Stimulated activated memory B cell treated with anti-CD40 and anti-IgM and Interleukin-4, amounts not matched to agents 10 μg/mL and 1 μg/mL and 100 μg/mL, for 72 hours (primary cell): ENCODE data around the gene CCDC14.

Source experiments
- ATAC-seq: fragments of 150-1000 bp; cut with Tn5 transposase; 2 replicates; pipeline ENCODE4 v1.10.0; 2021
- H3K27ac Mint-ChIP-seq: one replicate; pipeline ENCODE4 v1.8.0; 2022; ENCODE audit warnings: mild to moderate bottlenecking, mixed read lengths
- H3K27me3 Mint-ChIP-seq: one replicate; pipeline ENCODE4 v1.8.0; 2022; ENCODE audit warnings: mixed read lengths
- H3K36me3 Mint-ChIP-seq: one replicate; pipeline ENCODE4 v1.8.0; 2022; ENCODE audit warnings: mixed read lengths
- H3K4me1 Mint-ChIP-seq: one replicate; pipeline ENCODE4 v1.8.0; 2022; ENCODE audit warnings: mixed read lengths
- H3K4me3 Mint-ChIP-seq: one replicate; pipeline ENCODE4 v1.8.0; 2022; ENCODE audit warnings: mild to moderate bottlenecking, moderate library complexity, mixed read lengths
- H3K9me3 Mint-ChIP-seq: one replicate; pipeline ENCODE4 v1.8.0; 2022; ENCODE audit warnings: mixed read lengths

CCDC14 gene

DNA sequence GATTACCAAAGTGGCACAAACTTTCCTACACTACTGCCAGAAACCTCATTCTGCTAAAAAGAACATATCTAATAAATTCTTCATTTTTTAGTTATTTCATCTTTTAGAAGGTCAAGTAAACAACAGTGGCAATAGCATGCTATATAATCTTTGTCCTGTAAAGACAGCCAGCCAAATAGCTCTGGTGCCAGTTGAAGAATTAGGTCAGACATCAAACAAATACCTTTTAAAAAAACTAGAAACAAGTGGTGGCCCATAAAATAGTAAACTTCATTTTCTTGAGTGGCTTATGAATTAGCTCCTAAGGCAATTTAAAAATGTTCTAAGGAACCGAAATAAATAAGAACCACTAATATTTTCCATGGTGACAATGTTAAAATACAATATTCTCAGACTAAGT lies 19.5 kb downstream of the CCDC14 start:
- H3K4me1 Mint-ChIP-seq, result no peaks in the 10 kb centered on the region
- H3K27me3 Mint-ChIP-seq, result no peaks in the 10 kb centered on the region
- peaks cover 40% of the 10 kb centered on the region for H3K36me3 Mint-ChIP-seq
- no peaks in the 10 kb centered on the region for H3K9me3 Mint-ChIP-seq
- no peak overlapping the region for H3K27ac Mint-ChIP-seq
- no peak overlapping the region for H3K4me3 Mint-ChIP-seq
- no peak for ATAC-seq

DNA sequence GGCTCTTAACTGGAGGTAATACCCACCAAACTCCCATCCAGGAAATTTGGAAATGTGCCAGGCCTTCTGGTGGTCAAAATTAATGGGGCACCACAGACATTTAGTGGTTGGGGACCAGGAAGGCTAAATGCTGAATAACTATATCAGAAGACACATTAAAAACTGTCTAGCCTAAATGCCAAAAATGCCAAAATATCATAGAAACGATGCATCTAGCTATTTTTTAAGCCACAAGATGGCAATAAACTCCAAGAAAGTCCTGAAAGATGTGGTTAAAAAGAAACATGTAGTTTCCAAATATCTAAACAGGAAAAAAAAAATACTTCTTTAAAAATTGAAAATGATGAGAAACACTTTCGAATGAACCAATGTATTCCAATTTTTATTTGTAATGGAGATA lies 19.9 kb downstream of the CCDC14 start:
- no peak overlapping the region for H3K27ac Mint-ChIP-seq
- H3K27me3 Mint-ChIP-seq, result no peaks in the 10 kb centered on the region
- no peaks in the 10 kb centered on the region for H3K4me1 Mint-ChIP-seq
- peaks cover 39% of the 10 kb centered on the region for H3K36me3 Mint-ChIP-seq
- no peaks in the 10 kb centered on the region for H3K9me3 Mint-ChIP-seq
- ATAC-seq, result no peak
- H3K4me3 Mint-ChIP-seq, result no peak overlapping the region

DNA sequence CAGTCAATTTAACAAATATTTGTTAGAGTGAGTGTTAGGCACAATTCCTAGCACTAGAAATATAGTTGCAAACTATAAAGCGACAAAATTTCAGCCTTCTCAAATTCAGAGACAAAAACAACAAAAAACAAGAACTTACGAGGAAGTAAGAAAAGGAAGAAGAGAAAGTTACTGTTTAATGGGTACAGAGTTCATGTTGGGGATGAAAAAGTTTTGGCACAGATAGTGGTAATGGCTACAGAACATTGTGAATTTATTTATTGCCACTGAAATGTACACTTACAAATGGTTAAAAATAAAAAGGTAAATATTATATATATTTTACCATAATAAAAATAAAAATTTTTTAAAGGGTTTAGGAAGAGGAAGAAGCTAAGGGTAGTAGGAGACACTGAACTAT lies 21.3 kb downstream of the CCDC14 start:
- Mint-ChIP-seq H3K4me3 (no peak overlapping the region), H3K27ac (no peak overlapping the region), H3K9me3 (no peaks in the 10 kb centered on the region), H3K27me3 (no peaks in the 10 kb centered on the region), H3K4me1 (no peaks in the 10 kb centered on the region), H3K36me3 (peaks cover 39% of the 10 kb centered on the region)
- ATAC-seq, result no peak

DNA sequence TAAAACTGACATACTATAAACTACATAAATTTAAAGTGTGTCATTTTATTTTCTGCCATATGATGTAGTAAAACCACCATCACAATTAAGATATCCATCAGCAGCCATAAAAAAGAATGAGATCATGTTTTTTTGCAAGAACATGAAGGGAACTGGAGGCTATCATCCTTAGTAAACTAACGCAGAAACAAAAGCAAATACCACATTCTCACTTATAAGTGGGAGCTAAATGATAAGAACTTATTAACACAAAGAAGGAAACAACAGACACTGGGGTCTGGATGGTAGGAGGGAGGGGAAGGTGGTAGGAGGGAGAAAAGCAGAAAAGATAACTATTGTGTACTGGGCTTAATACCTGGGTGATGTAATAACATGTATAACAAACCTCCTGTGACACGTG lies 24.6 kb downstream of the CCDC14 start:
- Mint-ChIP-seq H3K4me3 (no peak overlapping the region), H3K27me3 (no peaks in the 10 kb centered on the region)
- ATAC-seq, result no peak

DNA sequence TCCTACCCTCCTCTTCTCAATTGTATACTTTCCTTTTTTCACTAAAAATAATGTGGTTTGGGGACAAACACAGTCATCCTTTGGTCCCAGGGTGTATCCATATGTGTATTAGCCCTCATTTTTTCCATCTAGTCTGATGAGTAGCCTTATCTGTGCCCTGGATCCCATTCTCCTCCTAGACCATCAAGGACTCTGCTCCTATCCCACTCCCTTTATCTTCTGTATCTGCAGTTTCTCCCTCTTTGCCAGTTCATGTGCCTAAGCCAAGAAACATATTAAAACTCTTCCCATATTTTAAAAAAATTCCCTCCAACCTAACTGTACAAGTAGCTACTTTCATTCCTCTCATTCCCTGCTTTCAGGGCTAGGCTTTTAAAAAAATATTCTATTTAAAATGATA lies 25.2 kb downstream of the CCDC14 start:
- no peaks in the 10 kb centered on the region for H3K9me3 Mint-ChIP-seq
- no peak for ATAC-seq
- H3K27me3 Mint-ChIP-seq, result no peaks in the 10 kb centered on the region
- H3K4me1 Mint-ChIP-seq, result no peaks in the 10 kb centered on the region
- no peak overlapping the region for H3K27ac Mint-ChIP-seq
- no peak overlapping the region for H3K4me3 Mint-ChIP-seq
- peaks cover 41% of the 10 kb centered on the region for H3K36me3 Mint-ChIP-seq

More for the DNA sequence above, 24.6 kb downstream of the CCDC14 start:
- peaks cover 40% of the 10 kb centered on the region for H3K36me3 Mint-ChIP-seq
- no peaks in the 10 kb centered on the region for H3K4me1 Mint-ChIP-seq
- no peak overlapping the region for H3K27ac Mint-ChIP-seq
- no peaks in the 10 kb centered on the region for H3K9me3 Mint-ChIP-seq

DNA sequence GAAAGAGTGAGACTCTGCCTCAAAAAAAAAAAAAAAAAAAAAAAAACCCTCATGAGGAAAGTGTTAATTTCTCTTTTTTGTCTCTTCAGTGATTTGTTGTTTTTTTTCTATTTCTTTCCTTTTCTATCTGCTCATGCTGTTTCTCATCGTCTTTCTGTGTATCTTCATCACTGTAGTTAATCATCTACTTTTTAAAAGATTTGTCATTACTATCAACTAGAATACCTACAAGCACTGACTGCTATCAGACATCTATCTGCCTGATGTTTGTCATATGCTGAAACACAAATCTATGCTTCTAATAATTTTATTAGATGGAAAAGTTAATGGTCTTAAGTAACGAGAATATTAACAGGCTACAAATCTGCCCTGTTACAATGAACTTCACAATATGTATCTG lies 26.8 kb downstream of the CCDC14 start:
- Mint-ChIP-seq H3K4me3 (no peak overlapping the region), H3K36me3 (peaks cover 35% of the 10 kb centered on the region), H3K27me3 (no peaks in the 10 kb centered on the region), H3K27ac (no peak overlapping the region), H3K9me3 (no peaks in the 10 kb centered on the region), H3K4me1 (no peaks in the 10 kb centered on the region)
- no peak for ATAC-seq

DNA sequence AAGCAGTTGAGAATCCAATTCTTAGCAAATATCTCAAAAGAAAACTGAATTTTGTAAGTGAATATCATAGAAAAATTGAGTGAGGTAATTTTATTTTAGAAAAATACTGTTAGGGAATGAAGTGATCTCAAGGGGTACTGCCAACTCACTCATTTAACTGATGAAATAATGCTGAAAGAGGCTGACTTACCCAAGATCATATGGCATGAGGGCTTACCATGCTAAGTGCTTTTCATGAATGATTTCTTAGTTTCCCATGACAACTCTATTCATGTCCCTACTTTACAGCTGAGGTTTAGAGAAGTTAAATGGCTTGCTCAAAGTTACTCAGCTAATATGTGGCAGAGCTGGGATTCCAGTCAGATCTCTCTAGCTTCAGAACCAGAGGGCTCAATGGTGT lies 30.6 kb downstream of the CCDC14 start:
- Mint-ChIP-seq H3K4me1 (no peaks in the 10 kb centered on the region), H3K27me3 (no peaks in the 10 kb centered on the region), H3K4me3 (no peak overlapping the region), H3K9me3 (no peaks in the 10 kb centered on the region), H3K36me3 (peaks cover 32% of the 10 kb centered on the region), H3K27ac (no peak overlapping the region)
- ATAC-seq, result no peak

DNA sequence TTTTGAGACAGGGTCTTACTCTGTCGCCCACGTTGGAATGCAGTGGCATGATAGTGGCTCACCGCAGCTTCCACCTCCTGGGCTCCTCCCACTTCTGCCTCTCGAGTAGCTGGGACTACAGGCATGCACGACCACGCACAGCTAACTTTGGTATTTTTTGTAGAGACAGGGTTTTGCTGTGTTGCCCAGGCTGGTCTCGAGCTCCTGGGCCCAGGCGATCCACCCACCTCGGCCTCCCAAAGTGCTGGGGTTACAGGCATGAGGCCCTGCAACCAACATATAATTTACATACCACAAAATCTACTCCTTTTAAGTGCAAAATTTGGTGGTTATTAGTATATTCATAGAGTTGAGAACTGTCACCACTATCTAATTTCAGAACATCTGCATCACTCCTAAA lies 31.7 kb downstream of the CCDC14 start:
- Mint-ChIP-seq H3K36me3 (peaks cover 41% of the 10 kb centered on the region), H3K27me3 (no peaks in the 10 kb centered on the region), H3K4me1 (no peaks in the 10 kb centered on the region), H3K4me3 (no peak overlapping the region), H3K27ac (no peak overlapping the region), H3K9me3 (peaks cover 7% of the 10 kb centered on the region)
- ATAC-seq, result no peak

DNA sequence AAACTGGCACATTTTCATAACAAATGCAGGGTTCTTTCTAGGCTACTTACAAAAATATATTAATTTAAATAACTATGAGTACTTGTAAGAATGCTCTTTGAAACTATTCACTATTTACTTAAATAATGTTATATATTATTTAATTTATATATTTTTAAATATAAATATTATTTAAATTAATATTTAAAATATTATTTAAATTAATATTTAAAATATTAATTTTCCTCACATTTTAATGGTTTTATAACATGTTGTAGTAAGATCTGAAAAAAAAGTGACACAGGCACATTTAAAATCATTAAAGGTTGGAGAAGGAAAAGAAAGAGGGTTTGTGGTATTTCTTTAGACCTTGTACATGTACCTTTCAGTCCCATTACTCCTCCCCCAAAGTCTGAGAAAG lies 34.6 kb downstream of the CCDC14 start:
- no peak for ATAC-seq
- Mint-ChIP-seq H3K4me1 (no peaks in the 10 kb centered on the region), H3K4me3 (no peak overlapping the region), H3K27me3 (no peaks in the 10 kb centered on the region), H3K9me3 (peaks cover 26% of the 10 kb centered on the region), H3K36me3 (peaks cover 54% of the 10 kb centered on the region), H3K27ac (no peak overlapping the region)

DNA sequence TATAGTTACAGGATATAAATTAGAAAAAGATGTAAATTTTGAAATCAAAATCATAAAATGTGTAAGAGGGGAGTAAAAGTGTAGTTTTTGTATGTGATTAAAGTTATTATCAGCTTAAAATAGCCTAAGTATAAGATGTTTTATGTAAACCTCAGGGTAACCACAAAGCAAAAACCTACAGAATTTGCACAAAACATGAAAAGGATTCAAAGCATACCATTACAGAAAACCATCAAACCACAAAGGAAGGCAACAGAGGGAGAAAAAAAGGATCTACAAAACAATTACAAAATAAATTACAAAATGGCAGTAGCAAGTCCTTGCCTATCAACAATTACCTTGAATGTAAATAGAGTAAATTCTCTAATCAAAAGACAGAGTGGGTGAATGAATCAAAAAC lies 40.2 kb downstream of the CCDC14 start:
- Mint-ChIP-seq H3K4me3 (no peak overlapping the region), H3K4me1 (no peaks in the 10 kb centered on the region), H3K27me3 (no peaks in the 10 kb centered on the region), H3K36me3 (peaks cover 64% of the 10 kb centered on the region), H3K9me3 (peaks cover 41% of the 10 kb centered on the region), H3K27ac (no peak overlapping the region)
- ATAC-seq, result no peak

DNA sequence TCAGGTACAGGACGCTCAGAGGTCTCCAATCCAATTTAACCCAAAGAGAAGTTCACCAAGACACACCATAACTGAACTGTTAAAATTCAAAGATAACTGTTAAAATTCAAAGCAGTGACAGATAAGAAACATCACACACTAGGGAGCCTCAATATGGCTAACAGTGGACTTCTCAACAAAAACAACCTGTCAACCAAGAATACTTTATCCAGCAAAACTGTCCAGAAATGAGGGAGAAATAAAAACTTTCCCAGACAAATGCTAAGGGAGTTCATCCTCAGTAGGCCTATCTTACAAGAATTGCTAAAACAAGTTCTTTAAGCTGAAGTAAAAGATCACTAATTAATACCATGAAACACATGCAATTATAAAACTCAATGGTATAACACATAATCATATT lies 40.6 kb downstream of the CCDC14 start:
- Mint-ChIP-seq H3K27ac (no peak overlapping the region), H3K4me3 (no peak overlapping the region), H3K4me1 (no peaks in the 10 kb centered on the region), H3K9me3 (peaks cover 41% of the 10 kb centered on the region), H3K27me3 (no peaks in the 10 kb centered on the region), H3K36me3 (peaks cover 62% of the 10 kb centered on the region)
- ATAC-seq, result no peak

DNA sequence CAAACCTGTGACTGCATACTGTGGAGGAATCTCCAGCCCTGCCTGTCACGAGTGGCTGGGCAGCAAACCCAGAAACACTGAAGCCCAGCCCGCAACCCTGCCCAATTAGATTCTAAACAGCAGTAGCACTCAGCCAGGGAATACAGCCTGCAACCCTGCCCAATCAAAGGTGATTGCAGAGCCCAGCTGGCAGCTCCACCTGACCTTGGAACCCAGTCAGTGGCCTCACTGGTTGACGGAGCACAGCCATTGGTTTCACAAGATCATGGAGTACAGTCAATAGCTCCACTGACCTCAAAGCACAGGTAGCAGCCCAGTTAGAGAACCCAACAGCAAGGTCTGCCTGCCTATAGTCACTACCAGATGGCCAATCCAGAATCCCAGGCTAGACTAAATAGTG lies 41.7 kb downstream of the CCDC14 start:
- Mint-ChIP-seq H3K4me1 (no peaks in the 10 kb centered on the region), H3K27me3 (no peaks in the 10 kb centered on the region), H3K27ac (no peak overlapping the region), H3K9me3 (peaks cover 35% of the 10 kb centered on the region), H3K4me3 (no peak overlapping the region), H3K36me3 (peaks cover 58% of the 10 kb centered on the region)
- no peak for ATAC-seq

DNA sequence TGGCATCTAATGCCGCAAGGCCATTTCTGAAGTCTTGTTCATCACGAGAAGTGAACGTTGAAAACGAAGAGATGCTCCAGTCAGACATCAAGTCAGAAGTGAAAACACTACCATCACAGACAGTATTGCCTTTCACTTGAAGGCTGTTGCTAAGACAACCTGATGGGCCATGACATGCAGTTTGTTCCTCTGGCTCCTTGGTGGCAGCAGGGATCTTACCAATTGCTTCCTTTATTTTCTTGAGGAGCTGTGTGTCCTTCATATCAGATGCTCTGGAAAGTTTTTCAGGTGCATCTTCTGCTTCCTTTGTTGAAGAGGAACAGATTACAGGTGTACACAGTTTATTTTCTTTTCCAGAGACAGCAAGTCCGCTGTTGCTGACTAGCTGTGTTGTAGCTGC lies 46.2 kb downstream of the CCDC14 start:
- Mint-ChIP-seq H3K27me3 (no peaks in the 10 kb centered on the region), H3K9me3 (peaks cover 3% of the 10 kb centered on the region), H3K36me3 (peaks cover 12% of the 10 kb centered on the region), H3K4me1 (no peaks in the 10 kb centered on the region), H3K4me3 (no peak overlapping the region), H3K27ac (no peak overlapping the region)
- ATAC-seq, result no peak

DNA sequence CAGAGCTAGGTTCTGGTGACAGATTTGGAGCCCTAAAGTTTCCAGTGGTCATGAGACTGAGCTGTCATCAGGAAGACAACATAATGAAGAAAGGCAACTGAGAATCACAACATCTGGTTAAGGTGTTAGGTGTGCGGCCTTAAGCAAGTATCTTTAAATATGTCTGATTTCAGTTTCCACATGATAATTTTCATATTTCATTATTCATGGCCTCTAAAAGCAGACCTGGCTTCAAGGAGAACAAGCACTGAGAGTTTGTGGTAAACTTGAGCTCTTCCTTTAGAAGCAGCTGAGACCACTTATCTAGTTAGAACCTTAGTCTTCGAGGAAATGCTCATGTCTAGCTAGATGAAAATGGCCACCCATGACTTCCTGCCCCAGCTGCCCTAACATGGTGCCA lies 51.2 kb downstream of the CCDC14 start:
- Mint-ChIP-seq H3K9me3 (no peaks in the 10 kb centered on the region), H3K4me3 (no peak overlapping the region), H3K4me1 (no peaks in the 10 kb centered on the region), H3K27ac (no peak overlapping the region), H3K27me3 (peaks cover 6% of the 10 kb centered on the region), H3K36me3 (peaks cover under 1% of the 10 kb centered on the region)
- ATAC-seq, result no peak

DNA sequence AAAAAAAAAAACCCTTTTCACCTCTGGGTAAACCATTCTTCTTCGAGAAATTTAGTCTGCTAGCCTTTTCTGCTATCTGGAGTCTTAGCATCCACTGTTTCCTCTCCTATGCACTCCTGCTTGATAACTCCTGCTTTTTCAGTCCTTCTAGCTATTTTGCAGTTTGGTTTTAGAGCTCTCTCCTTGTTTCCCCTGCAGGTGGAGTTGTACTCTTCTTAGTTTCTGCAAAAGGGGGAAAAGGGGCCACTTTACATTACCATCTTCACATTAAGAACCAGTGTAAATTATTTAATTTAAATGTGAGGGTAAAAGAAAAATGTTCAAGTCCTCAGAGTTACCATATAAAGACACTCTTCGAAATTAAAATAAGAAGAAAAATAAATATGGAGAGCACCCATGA lies 53.3 kb downstream of the CCDC14 start:
- no peaks in the 10 kb centered on the region for H3K9me3 Mint-ChIP-seq
- H3K4me3 Mint-ChIP-seq, result no peak overlapping the region
- H3K36me3 Mint-ChIP-seq, result no peaks in the 10 kb centered on the region
- peaks cover 10% of the 10 kb centered on the region for H3K27me3 Mint-ChIP-seq
- H3K4me1 Mint-ChIP-seq, result no peaks in the 10 kb centered on the region
- H3K27ac Mint-ChIP-seq, result no peak overlapping the region
- no peak for ATAC-seq

DNA sequence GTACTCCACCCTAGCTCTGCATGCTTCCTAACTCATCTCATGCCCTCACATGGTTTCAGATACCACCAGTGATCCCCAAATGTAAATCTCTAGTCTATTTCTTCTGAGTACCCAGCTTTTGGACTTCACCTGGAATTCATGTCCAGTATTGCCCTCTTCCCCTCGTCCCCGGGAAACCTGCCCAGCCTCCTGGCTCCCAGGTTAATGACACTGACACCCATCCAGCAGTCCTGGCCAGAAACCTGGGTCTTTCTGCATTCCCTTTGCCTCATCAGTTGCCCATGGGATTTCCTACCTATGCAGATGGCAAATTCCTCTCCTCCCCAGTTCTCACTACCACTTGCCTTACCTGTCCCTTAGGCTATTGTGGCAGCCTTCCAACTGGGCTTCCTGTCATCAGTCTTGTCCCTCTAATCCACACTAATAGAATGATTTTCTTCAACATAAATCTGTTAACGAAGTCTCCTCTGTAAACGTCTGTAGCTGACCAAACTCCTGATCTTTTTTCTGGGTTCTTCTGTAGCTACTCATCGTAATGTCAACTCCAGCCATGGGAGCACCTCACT lies 61.6 kb downstream of the CCDC14 start:
- H3K4me3 Mint-ChIP-seq, result no peak overlapping the region
- ATAC-seq, result no peak
- H3K27ac Mint-ChIP-seq, result no peak overlapping the region
- H3K9me3 Mint-ChIP-seq, result no peaks in the 10 kb centered on the region
- H3K27me3 Mint-ChIP-seq, result peaks cover 24% of the 10 kb centered on the region
- H3K36me3 Mint-ChIP-seq, result no peaks in the 10 kb centered on the region
- H3K4me1 Mint-ChIP-seq, result no peaks in the 10 kb centered on the region

DNA sequence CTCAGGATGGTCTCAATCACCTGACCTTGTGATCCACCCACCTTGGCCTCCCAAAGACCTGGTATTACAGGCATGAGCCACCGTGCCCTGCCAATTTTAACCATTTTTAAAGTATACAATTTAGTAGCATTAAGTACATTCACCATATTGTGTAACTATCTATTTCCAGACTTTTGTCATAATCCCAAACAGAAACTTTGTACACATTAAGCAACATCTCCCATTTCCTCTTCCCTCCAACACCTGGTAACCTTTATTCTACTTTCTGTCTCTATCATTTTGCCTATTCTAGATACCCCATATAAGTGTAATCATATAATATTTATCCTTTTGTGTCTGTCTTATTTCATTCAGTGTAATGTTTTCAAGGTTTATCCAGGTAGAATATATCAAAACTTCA lies 68.0 kb downstream of the CCDC14 start:
- H3K4me3 Mint-ChIP-seq, result no peak overlapping the region
- peaks cover 16% of the 10 kb centered on the region for H3K9me3 Mint-ChIP-seq

More for the DNA sequence above, 68.0 kb downstream of the CCDC14 start:
- ATAC-seq, result no peak
- peaks cover 19% of the 10 kb centered on the region for H3K27me3 Mint-ChIP-seq
- H3K4me1 Mint-ChIP-seq, result no peaks in the 10 kb centered on the region
- peaks cover 6% of the 10 kb centered on the region for H3K36me3 Mint-ChIP-seq
- no peak overlapping the region for H3K27ac Mint-ChIP-seq
